T47D (cell line): ENCODE measurements around the gene UPK2.

Source experiments
- DNase-seq, 2 experiments: peaks; one replicate each; pipeline versions ENCODE4 v3.0.0 to v3.0.0-alpha.2; 2011 to 2012; ENCODE audit warnings: low read depth in 1 of 2, low spot score in 1 of 2
- JUND ChIP-seq: IDR thresholded peaks from 2 replicates; pipeline ENCODE4 v1.6.1; 2012; ENCODE audit warnings: low read depth
- in situ Hi-C: cut with HindIII; loops from 2 replicates; pipeline ENCODE4 v1.10.0; 2016; ENCODE audit warnings: low sequenced_read_pairs, low pct_unique_long_range_greater_than_20kb

The UPK2 gene

DNA sequence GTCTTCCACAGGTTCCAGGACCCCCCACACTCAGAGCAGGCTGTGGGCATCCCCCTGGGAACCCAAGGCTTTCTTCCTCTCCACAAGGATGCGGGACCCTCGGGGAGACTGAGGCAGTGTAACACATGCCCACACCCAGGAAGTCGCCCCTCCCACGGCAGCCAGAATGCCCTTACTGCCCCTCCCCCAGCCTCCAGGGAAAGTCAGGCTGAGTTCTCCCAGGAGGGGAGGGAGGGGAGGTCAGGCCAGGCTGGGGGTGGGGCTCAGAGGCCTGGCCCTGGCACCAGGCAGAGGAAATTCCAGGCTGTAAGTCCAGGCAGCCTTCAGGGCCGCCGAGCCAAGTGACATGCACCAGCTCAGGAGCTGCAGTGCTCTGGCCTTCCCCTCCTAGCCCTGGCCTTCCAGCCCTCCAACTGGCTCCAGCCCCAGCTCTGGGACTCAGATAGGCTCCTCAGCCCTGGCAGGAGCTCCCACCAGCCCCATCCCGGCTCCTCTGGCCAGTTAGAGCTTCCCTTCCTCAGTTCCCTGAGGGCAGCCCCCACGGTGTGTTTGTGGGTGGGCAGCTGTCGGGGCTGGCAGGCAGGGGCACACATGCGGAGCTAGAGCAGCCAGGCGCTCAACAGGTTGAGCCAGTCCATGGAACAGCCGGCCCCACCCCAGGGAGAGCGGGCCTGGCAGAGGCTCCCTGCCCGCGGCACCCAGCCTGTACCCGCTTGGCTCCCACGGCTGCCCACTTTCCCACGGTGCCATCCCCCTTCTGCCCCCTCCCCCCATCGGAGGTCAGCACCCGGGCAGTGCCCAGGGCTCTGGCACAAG lies 34.0 kb upstream of the UPK2 start:
- TF ChIP-seq JUND, result no peak
- in situ Hi-C loops, result no loop called here
- peak; percentile 65 to 94 for DNase-seq

DNA sequence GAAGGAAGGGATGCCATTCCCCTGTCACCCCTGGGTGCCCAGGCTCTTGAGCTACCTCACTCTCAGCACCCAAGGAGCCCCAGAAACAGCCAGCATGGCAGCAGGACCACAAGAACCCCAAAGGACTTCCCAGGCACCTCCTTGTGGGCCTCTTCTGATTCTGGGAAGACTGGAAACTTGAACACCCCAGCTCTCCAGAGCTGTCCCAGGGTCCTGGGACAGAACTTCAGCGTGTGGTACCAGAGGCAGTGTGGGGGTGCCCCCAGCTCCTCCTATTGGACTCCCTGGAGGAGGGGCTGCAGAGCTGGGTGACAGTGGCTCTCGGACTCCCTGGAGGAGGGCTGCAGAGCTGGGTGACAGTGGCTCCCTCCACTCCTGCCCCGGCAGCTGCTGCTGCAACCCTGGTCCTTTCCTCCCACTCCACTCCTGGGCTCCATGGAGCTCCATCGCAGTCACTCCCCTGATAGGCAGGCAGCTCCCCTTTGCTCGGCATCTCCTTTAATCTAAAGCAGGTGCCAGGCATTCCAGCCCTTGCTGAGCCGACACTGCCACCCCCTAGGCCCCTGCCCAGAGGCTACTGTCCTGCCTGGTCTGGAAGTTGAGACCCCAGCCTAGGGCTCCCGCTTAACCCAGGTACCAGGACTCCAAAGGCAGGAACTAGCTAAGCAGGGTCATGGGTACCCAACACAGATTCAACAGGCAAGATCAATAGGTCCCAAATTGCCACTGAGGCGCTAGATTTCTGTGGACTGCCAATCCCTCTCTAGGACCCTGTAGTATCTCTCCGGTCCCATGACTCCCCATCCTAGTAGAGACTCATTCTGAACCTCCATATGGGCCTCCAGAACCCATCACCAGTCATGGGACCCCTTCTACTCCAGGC lies 33.1 kb upstream of the UPK2 start:
- in situ Hi-C loops, result no loop called here
- no peak for TF ChIP-seq JUND
- no peak for DNase-seq

DNA sequence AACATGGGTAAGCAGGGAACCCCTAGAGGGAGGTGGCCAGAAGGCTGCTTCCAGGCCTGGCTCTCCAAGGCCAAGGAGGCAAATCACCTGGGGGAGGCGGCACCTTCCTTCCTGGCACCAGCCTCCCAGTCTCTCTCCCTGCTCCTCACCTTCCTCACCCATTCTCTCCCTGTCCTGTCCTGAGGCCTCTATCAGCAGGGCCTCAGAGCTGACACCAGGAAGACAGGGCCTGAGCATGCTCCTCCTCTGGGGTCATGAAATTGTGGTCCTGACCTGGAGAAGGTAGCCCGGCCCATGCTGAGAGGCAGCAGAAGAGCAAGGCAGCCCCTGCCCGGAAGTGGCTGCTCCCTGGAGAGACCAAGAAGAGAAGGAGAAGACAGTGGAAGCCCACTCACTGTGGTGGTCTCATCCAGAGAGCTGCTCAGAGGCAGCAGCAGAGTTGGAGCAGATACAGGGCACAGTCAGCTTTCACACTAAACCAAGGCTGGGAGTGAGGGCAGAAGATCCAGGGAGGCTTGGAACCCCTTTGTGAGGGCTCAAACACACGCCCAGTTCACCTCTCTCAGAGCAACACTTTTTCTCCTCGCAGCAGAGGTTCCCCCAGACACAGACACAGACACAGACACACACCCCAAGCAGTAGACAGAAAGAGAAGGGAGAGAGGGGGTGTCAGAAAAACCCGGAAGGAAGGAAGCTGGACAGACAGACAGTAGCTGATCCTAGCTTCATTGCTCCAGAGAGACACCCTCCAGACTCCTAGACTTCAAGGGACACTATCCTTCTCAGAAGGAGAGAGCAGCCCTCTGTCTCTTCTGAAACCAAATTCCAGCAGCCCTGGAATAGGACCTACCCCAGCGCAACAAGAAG lies 32.1 kb upstream of the UPK2 start:
- in situ Hi-C loops, result no loop called here
- TF ChIP-seq JUND, result no peak
- DNase-seq, result peak in 1 of 2 experiments; percentile 52

DNA sequence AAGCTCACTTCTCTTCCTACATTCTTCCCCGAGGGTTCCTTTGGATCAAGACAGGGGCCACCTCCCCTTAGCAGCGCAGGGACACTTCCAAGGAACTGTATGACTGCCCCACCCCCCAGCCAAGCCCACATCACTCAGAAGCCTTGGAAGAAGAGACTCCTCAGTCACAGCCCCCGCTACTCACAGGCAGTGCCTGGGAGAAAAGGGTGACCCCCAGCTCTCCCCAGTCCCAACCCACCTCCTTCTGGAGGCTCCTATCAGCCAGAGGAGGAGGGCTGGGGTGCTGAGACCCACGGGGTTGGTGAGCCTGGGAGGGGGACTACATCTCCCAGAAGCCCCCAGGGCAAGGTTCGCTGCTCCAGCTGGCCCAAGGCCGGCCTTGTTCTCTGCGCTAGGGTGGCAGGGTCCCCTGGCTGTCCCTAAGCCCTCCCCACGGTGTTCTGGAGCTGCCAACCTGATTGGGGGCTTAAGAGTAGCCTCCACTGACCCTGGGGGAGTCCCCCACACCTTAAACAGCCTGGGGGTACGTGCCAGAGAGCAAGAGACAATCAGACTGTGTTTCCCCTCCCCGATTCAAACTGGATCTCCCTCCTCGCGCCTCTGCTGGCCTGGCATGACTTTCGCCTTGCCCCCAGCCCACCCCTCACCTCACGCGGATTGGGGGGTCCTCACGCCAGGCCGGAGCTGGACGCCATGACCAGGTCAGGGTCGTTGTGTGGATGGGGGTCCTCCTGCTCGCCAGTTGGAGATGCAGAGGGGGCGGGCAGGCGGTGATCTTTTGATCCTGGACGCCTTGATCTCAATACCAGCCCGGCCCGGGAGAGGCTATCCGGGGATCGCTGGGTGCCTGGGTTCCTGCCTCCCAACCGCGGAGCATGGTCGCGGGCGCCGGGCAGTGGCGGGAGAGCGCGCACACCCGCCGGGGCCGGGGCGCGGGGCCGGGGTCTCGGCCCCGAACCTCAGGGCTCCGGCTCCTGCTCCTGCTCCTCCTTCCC lies 31.2 kb upstream of the UPK2 start:
- no peak for TF ChIP-seq JUND
- in situ Hi-C loops, result no loop called here
- peak in 1 of 2 experiments; percentile 61 for DNase-seq

DNA sequence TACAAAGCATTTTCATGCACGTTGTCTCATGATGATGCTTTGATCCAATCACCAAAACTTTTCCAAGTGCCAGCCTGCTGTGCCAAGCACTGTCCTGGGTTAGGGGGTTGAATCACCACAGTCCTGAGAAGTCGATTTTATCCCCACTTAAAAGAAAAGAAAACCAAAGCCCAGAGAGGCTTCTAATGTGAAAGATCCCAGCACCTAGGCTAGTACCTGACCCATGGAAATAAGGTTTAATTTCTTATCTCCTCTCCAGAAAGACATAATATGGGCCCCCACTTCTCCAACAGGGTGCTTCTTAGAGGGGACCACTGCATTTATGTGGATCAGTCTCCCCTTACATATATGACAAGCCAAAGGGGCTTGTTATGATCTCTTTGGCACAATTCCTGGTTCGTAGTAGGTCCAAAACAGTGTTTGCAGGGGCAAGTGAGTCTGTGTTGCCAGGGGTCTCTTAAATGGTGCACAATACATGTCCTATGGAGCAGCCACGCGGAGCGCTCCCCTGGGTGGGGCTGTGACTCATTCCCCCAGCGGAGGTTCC lies 28.5 kb upstream of the UPK2 start:
- no peak for DNase-seq
- in situ Hi-C loops, result no loop called here
- TF ChIP-seq JUND, result no peak

DNA sequence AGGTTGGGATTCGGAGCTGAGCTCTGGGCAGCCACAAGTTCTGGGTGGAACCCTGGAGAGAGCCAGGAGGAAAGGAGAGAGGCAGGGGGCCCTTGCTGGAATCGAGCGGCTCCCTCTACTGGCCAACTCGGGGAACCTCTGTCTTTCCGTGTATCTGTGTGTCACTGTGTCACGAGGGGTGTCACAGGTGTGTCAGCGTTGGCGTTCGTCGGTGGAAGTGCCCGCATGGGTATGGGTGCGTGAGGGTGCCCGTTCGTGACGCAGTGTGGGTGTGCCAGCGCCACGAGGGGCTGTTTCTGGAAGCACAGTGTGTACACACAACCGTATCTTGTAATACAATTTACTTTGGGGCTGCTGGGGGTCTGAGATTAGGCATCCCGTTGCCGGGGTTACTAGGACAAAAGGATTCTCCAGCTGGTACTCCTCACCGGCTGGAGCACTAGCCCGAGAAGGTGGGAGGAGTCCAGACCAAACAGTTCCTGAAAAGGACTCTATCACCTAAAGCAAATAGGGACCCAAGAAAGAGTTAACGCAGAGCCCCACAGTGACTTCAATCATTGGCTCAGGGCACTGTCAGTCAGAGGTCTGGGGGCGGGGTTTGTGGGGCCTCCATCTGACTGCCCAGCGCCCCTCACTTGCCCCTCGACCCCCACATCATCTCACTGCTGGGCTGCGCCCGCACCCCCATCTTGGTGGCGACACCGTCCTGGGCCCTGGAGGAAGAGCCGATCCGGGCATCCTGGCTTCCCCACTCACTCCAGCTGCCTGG lies 27.8 kb upstream of the UPK2 start:
- in situ Hi-C loops, result no loop called here
- DNase-seq, result peak; percentile 95 to 98
- TF ChIP-seq JUND, result no peak

DNA sequence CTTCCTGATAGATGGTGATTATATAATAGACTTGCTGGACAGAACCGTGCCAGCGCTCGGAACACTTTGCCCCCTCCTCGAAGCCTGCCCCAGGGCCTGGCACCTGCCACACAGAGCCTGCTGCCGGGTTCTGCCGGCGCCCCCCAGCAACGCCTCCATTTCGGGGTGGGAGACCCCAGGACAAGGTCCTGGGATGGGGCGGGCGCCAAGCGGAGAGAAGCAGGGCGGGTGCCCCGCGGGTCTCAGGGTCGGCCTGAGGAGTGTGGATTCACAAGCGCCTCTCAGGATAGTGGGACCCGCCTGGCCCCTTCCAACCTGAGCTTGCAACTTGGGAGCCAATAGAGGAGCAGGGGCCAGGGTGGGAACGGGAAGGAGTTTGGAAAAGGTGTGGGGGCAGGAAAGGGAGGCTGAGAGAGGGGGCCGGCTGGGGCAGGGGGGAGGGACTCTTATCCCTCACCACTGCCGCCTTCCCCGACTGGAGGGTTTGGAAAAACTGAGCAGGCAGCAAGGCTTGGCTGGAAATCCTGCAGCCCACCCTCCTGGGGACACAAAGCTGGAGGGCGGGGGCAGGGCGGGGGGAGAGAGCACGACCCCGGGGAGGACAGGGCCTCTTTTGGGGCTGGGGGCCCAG lies 27.1 kb upstream of the UPK2 start:
- TF ChIP-seq JUND, result no peak
- DNase-seq, result peak in 1 of 2 experiments; percentile 82
- in situ Hi-C loops, result no loop called here

DNA sequence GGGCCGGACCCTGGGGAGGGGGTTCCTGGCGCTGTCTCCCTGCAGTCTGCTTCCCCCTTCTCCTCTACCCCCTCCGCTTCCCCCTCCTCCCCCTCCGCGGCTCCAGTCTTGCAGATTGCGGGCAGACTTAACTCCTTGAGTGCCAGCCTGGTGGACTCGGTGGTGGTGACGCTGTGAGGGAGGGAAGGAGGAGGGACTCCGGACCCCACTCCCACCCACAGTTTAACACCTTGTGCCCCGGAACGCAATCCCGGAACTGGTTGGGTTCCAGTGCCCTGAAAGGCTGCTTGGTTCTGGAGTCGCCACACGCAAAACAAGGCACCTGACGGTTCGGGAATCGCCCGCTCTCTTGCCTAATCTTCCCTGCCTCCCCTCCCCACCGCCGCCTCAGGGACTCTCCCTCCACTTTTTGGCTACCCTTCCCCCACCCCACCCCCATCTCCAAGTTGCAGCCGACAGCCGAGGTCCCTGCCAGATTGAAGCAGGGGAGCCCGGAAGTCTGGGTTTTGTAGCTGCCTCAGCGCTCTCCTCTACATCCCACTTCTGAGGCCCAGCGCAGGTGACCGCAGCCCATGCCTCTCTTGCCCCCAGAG lies 26.5 kb upstream of the UPK2 start:
- in situ Hi-C loops, result no loop called here
- TF ChIP-seq JUND, result no peak
- peak in 1 of 2 experiments; percentile 99 for DNase-seq

DNA sequence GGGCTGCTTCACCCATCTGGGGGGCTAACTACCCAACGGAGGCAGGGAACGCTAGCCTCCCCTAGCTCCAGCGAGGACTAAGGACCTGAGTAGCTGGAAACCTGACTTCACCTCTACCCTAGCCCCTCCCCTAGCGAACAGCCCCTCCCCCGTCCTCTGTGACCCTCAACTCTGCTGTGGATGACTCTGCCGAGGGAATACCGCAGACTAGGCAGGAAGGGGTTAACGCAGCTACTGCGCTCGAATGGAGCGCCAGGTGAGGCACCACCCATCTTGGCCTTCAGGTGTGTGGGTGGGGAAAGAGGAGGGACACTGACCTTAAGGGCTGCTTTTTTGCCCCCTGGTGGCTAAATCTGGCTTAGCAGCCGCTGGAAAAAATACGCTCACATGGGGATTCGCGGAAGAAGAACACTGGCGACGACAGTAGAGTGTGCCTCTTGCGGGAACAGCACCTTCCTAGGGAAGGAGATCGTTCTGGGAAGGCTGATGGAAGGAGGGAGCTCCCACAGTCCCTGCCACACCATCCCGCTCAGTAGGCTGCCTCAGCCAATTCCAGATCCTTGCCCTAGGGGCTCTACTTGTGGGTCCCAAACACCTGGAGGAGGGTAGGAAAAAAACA lies 25.9 kb upstream of the UPK2 start:
- no peak for TF ChIP-seq JUND
- in situ Hi-C loops, result no loop called here
- peak; percentile 82 to 99 for DNase-seq
